ENCODE measurements around the gene MACF1. TPM values are rescaled to one million over a fixed set of nuclear protein-coding genes. Genes with fewer than 3 reads are reported as not detected.

The MACF1 gene
- total and polyA plus RNA-seq, 2 of the 13 experiments (the other 11 are each of a cell fraction or from before 2014, with no cell fraction given): 36.7 to 65.4 TPM

DNA sequence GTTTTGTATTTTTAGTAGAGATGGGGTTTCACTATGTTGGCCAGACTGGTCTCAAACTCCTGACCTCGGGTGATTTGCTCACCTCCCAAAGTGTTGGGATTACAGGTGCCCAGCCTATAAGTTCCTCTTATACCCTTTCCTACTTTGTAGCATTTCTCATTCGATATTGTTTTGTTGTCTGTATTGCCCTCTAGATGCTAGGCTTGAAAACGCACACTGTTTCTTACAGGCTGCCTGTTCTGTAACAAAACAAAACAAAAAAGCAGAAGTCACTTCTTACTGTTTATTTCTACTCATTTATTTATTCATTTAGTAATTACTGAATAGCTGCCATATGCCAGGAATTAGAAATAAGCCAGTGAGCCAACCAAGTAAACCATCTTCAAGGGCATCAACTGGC, 150.1 kb downstream of the MACF1 start:
- Histone ChIP-seq H3K79me2 (ENCODE audit: insufficient read depth, low read length) (no peaks in the 10 kb centered on the region), H3K27me3 (ENCODE audit: control insufficient read depth in 1 of 2, insufficient read depth in 2 of 2, low read length in 2 of 2) (no peaks in the 10 kb centered on the region), H2AFZ (ENCODE audit: low read length) (no peak overlapping the region), H3K9ac (ENCODE audit: insufficient read depth, low read depth, low read length) (no peak overlapping the region), H3K4me1 (ENCODE audit: insufficient read depth, low read length) (no peaks in the 10 kb centered on the region), H3K27ac (ENCODE audit: extremely low read length, insufficient read depth, low read length) (no peak overlapping the region), H3K4me2 (ENCODE audit: low read depth, low read length) (no peak overlapping the region), H4K20me1 (ENCODE audit: insufficient read depth, low read length) (no peaks in the 10 kb centered on the region), H3K4me3 (replicated peaks in 1 of 3; ENCODE audit: insufficient read depth in 1 of 3, low read depth in 2 of 3, low read length in 3 of 3) (no peak overlapping the region), H3K36me3 (replicated peaks in 1 of 2; ENCODE audit: control insufficient read depth in 1 of 2, insufficient read depth in 2 of 2, low read length in 2 of 2) (peaks cover 38 to 70% of the 10 kb centered on the region in 2 experiments), H3K9me3 (ENCODE audit: low read length) (no peaks in the 10 kb centered on the region)
- CTCF ChIA-PET (ENCODE audit: low intra/inter-chr PET ratio, low total read pairs): no interaction called here
- TF ChIP-seq MXI1 (IDR thresholded peaks at IDR 0.05; ENCODE audit: borderline replicate concordance, low read depth, low read length): no peak
- no peak for TF ChIP-seq GTF3A (CRISPR knock-in tag; conservative IDR thresholded peaks at IDR 0.05)
- TF ChIP-seq, protein P1, sequence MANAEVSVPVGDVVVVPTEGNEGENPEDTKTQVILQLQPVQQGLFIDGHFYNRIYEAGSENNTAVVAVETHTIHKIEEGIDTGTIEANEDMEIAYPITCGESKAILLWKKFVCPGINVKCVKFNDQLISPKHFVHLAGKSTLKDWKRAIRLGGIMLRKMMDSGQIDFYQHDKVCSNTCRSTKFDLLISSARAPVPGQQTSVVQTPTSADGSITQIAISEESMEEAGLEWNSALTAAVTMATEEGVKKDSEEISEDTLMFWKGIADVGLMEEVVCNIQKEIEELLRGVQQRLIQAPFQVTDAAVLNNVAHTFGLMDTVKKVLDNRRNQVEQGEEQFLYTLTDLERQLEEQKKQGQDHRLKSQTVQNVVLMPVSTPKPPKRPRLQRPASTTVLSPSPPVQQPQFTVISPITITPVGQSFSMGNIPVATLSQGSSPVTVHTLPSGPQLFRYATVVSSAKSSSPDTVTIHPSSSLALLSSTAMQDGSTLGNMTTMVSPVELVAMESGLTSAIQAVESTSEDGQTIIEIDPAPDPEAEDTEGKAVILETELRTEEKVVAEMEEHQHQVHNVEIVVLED (CRISPR knock-in tag; IDR thresholded peaks at IDR 0.05; ENCODE audit: borderline replicate concordance): no peak
- ATAC-seq (no peak), FAIRE-seq (no peak), DNase-seq (ENCODE audit: low spot score) (no peak)
- POLR2A ChIA-PET: no interaction called here
- intact Hi-C loops (cut with micrococcal nuclease; ENCODE audit: unreplicated experiment): no loop called here
- WGBS (ENCODE audit: low lambda C conversion rate): 97% methylated on average over 3 of the region's 3 CpGs
- in situ Hi-C loops (cut with HindIII; ENCODE audit: extremely low pct_ligation_motif_present, low pct_unique_long_range_greater_than_20kb): no loop called here
- BruUV-seq (replicated peaks): no TSS peak

DNA sequence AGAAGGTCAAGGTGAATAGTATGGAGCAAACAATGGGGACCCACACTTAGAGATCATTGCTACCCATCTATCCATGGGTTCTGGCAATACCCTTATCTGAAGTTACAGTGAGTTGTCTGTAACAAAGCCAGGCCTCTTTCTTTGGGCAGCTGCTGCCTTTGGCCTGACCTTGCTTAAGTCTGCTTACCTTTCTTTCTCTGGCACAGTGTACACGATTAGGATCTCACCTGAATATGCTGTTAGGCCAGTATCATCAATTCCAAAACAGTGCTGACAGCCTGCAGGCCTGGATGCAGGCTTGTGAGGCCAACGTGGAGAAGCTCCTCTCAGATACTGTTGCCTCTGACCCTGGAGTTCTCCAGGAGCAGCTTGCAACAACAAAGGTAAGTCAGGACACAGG, 154.0 kb downstream of the MACF1 start:
- no peaks in the 10 kb centered on the region for H3K27me3 ChIP-seq (ENCODE audit: control insufficient read depth in 1 of 2, insufficient read depth in 2 of 2, low read length in 2 of 2)
- no peak for FAIRE-seq
- intact Hi-C loops (cut with micrococcal nuclease; ENCODE audit: unreplicated experiment): no loop called here
- TF ChIP-seq HCFC1 (IDR thresholded peaks at IDR 0.05; ENCODE audit: low read depth, low read length): no peak
- no peak for TF ChIP-seq ZNF619 (CRISPR knock-in tag; IDR thresholded peaks at IDR 0.05)
- H2AFZ ChIP-seq (ENCODE audit: low read length): no peak overlapping the region
- in situ Hi-C loops (cut with HindIII; ENCODE audit: extremely low pct_ligation_motif_present, low pct_unique_long_range_greater_than_20kb): no loop called here
- no peak for DNase-seq (ENCODE audit: low spot score)
- no peak for ATAC-seq
- ChIA-PET CTCF (ENCODE audit: low intra/inter-chr PET ratio, low total read pairs) (no interaction called here), POLR2A (no interaction called here)
- 75% methylated on average over 2 of the region's 2 CpGs for WGBS (ENCODE audit: low lambda C conversion rate)
- H3K9ac ChIP-seq (ENCODE audit: insufficient read depth, low read depth, low read length): no peak overlapping the region
- no peak overlapping the region for H3K4me3 ChIP-seq (replicated peaks in 1 of 3; ENCODE audit: insufficient read depth in 1 of 3, low read depth in 2 of 3, low read length in 3 of 3)
- peaks cover 26 to 58% of the 10 kb centered on the region in 2 experiments for H3K36me3 ChIP-seq (replicated peaks in 1 of 2; ENCODE audit: control insufficient read depth in 1 of 2, insufficient read depth in 2 of 2, low read length in 2 of 2)
- no peak overlapping the region for H3K4me2 ChIP-seq (ENCODE audit: low read depth, low read length)
- no peak overlapping the region for H3K27ac ChIP-seq (ENCODE audit: extremely low read length, insufficient read depth, low read length)
- no TSS peak for BruUV-seq (replicated peaks)
- H3K4me1 ChIP-seq (ENCODE audit: insufficient read depth, low read length): no peaks in the 10 kb centered on the region
- H4K20me1 ChIP-seq (ENCODE audit: insufficient read depth, low read length): no peaks in the 10 kb centered on the region
- no peaks in the 10 kb centered on the region for H3K79me2 ChIP-seq (ENCODE audit: insufficient read depth, low read length)
- H3K9me3 ChIP-seq (ENCODE audit: low read length): no peaks in the 10 kb centered on the region

All from HepG2 (cell line).